PC-3 (cell line): ENCODE measurements around the gene CCDC141.

Source experiments
- CTCF ChIP-seq: fragments of 300-600 bp; sonication (generic); conservative IDR thresholded peaks from 2 replicates; pipeline ENCODE4 v1.5.1; 2017; ENCODE audit warnings: antibody characterized with exemption, low read depth, mild to moderate bottlenecking, low read length
- EZH2 ChIP-seq: fragments of 300-600 bp; sonication (generic); IDR thresholded peaks from one replicate; pipeline ENCODE4 v1.6.1; 2017; ENCODE audit warnings: antibody characterized with exemption, mild to moderate bottlenecking, low read length; ENCODE audit not compliant: unreplicated experiment

- no peak for TF ChIP-seq EZH2
- TF ChIP-seq CTCF = no peak
Observed at GRCh38 chr2:178800510-178800909, 249.4 kb downstream of the CCDC141 start.
